HG03378 (cell line): Measurements from ENCODE around the gene RARA.
A peak's percentile ranks its signal among the peaks of the same experiment; 100 is the strongest.
"Not testable (repeated sequence)": the region's sequence is repeated elsewhere in the genome, so short reads cannot be mapped to it uniquely, and the experiment has no call there.

Experiments
- ATAC-seq: cut with Tn5 transposase; IDR thresholded peaks from one replicate; pipeline ENCODE4 v1.9.1; 2021; ENCODE audit warnings: mild to moderate bottlenecking, moderate library complexity; ENCODE audit not compliant: unreplicated experiment

Gene RARA

GRCh38 chr17:40355804-40356758 lies 47.1 kb downstream of the RARA start:
- ATAC-seq: no peak

GRCh38 chr17:40356990-40357881 lies 48.3 kb downstream of the RARA start:
- ATAC-seq: no peak

GRCh38 chr17:40358323-40359038 lies 49.5 kb downstream of the RARA start:
- no peak for ATAC-seq

GRCh38 chr17:40360091-40360490 lies 51.1 kb downstream of the RARA start:
- no peak for ATAC-seq

- no peak for ATAC-seq
Measured at GRCh38 chr17:40361063-40361924, 52.3 kb downstream of the RARA start.

DNA sequence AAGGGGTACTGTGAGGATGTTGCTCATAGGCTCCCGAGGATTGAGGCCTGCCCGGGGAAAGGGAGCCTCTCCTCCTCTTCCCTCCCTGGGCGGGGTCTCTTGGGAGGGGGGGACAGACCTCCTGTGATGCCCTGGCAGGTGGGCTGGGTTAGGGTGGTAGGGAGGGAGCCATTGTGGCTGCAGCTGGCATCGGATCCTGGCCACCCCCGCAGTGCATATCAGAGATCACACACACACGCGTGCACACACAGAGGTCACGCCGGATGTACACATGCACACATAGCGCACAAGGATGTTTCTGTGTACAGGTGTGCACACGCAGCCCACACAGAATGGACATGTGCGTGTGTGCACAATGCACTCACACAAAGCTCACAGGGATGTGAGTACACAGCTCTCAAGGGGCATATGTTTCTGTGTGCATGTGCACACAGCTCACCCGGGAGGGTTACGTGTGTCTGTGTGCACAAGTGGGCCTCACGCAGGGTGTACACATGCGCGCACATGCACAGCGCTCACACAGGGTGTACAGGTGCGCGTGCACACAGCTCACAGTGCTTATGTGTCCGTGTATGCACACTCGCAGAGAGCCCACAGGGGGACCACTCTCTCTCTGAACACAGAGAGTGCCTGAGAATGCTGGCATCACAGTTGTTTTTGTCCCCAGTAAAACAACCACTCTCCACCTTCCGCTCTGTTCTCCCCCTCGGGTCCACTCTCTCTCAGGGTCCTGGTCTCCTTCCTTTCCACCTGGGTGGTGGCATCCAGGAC lies 53.1 kb downstream of the RARA start:
- peak; percentile 20 for ATAC-seq

DNA sequence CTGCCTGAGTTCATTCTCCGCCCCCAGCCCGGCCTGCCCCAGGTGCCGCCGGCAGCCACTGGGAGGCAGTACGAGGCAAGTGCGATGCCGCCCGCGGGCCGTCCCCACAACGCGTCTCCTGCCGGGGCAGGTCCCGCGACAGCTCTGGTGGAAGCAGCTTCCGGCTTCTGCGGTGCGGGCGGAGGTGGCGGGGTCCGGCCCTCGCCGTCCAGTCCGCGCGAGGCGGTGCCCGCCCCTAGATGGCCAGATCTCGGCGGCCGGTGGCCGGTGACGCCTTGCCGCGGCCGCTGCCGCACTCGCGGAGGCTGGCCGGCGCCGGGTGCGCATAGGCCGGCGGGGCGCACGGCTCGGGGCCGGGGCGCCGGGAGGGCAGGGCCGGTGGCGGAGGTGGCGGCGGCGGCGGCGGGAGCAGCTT lies 53.7 kb downstream of the RARA start:
- peak; percentile 51 for ATAC-seq

- peak; percentile 9 for ATAC-seq
Measured at GRCh38 chr17:40363111-40363827, 54.3 kb downstream of the RARA start.

DNA sequence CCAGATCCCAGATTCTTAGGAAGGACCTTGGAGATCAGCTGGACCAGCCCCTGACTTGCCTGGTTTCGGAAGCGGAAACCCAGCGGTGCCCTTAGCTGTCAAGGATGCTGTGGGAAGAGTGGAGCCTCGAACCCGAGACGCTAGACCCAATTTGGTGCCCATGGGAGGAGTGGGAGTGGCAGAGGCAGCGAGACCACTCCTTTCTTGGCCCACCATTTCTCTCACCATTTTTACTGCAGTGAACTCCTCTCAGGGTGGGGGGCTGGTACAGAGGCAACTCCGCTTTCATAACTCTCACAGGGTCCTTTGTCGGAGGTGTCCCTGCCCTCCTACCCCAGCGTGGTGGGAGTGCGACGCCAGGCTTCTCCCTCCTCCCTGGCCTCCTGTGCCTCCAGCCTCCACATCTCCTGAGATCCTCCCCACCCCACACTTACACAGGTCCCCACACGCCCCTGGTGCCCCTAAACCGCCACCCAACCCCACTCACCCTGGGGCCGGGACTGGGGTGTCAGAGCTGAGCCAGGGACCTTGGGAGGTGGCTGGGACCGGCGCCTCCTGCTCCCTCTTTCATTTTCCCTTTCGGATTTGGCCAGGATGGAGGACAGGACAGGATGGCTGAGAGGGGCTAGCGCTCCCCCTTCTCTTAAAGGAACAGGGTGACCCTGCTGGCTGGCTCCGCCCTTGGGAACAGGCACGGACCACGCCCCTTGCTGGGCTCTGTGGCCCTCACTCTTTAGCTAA lies 55.3 kb downstream of the RARA start, which contains the start of gene GJD3:
Gene GJD3 (minus strand): TSS at position 617 of the 741 bp plus-strand sequence. CDS start 922 bp downstream, outside the sequence.
- no peak for ATAC-seq

- ATAC-seq: no peak
Measured at GRCh38 chr17:40364906-40365305, 55.9 kb downstream of the RARA start.

- no peak for ATAC-seq
Measured at GRCh38 chr17:40366076-40366860, 57.3 kb downstream of the RARA start.

DNA sequence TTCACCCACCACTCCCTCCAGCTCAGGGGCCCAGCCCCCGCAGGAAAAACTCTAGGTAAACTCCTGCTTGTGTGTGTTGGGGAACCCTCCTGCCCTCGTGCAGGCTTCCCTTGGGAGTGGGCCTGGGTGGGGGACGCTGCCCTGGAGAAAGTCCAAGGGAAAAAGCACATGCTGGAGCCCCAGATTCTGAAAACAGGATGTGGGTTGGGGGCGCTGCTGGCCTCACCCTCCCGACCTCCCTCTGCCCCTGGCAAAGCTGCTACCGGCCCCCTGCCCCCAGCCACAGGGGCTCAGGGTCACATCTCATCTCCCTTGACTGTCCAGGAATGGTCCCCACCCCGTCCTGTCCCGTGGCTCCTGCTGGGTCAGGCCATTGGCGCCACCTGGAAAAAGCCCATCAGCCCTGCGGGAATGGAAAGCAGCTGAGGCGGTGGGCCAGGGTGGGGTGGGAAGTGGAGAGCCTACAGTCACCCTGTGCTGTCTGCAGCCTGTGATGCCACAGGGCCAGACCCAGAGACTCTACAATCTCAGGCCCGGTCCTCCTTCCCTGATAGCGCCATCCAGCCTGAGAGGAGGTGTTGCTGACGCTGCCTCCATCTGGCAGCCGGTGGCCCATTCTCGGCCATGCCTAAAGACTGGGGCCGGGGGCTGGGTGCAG lies 58.0 kb downstream of the RARA start:
- ATAC-seq: no peak

DNA sequence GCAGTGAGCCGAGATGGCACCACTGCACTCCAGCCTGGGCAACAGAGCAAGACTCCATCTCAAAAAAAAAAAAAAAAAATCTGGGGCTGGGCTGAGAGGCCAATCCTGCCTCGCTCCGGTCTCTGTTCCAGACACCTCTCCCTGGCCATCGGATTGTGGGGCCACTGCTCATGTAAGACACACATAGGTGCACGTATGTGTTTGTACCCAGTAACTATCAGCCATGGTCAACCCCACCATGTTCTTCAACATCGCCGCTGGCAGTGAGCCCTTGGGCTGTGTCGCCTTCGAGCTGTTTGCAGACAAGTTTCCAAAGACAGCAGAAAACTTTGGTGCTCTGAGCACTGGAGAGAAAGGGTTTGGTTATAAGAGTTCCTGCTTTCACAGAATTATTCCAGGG lies 58.7 kb downstream of the RARA start:
- not testable (repeated sequence) for ATAC-seq

GRCh38 chr17:40369923-40370322 lies 60.9 kb downstream of the RARA start:
- no peak for ATAC-seq

- no peak for ATAC-seq
Measured at GRCh38 chr17:40371261-40371929, 62.4 kb downstream of the RARA start.

DNA sequence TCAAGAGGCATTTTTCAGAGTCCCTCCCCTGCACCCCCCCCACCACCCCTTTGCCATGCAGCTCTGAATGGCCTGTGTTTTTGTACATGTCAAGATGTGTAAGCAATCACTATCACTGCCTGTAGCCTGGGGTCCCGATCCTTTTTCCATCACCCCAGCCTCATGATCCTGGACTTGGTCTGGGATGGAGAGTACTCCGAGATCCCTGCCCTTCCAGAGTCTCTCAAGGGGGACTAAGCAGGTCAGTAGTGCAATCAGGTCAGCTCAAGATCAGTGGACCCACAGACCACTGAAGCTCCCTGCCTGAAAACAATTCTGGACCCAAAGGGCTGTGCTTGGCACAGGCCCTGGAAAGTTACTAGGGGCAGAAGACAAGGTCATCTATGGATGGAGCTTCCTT lies 63.1 kb downstream of the RARA start:
- ATAC-seq: no peak
